Measurements from ENCODE around the gene GALNT18. TPM values are rescaled to one million over a fixed set of nuclear protein-coding genes. Genes with fewer than 3 reads are reported as not detected.
A peak's percentile ranks its signal among the peaks of the same experiment; 100 is the strongest.

Gene GALNT18
- total RNA-seq, 2 donors from 2014 or later: 5.3 to 7.3 TPM

DNA sequence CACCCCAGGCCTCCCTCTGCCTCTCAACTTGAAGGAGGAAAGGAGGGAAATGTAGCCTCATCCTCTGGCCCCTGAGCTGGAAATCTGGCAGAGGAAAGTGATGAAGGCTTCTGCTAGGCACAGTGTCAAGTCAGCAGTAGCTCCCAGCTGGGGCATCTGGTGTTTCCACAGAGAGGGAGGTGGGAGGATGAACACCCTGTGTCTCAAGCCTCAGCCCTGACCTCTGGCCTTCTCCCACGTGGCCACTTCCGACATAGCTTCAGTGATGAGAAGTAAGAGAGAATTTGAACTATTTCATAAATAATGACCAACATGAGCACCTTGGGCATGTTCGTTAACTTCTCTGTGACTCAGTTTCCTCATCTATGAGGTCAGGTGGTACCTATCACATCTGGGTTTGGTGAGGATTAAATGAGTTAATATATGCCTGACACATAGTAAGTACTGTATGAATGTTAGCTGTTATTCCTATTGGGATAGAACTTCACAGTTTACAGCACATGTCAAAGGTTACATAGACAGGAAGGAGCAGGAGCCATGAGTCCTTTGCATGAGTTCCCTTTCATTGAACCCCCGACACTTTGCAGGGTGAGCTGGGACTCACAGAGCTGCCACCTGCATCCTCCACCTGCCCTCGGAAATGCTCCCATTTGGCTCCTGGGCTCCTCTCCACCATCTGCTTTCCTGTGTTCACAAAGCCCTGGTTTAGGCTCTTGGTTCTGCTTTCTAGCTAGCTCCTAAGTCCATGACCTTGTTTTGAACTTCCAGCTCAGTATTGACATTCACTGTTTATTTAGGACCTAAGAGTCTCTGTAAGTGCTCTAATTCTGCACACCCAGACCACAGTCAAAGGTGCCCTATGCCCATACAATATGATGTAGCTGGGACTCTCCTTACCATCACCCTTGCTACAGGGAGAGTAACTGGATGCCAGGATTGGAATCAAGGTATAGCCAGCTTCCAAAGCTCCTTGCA lies 330.5 kb downstream of the GALNT18 start:
- ATAC-seq (no peak), DNase-seq (no peak)
- H3K27me3 ChIP-seq: no peaks in the 10 kb centered on the region
- H3K4me3 ChIP-seq: no peak overlapping the region
- no peak for TF ChIP-seq POLR2A (IDR thresholded peaks at IDR 0.05)
- TF ChIP-seq, protein P1, sequence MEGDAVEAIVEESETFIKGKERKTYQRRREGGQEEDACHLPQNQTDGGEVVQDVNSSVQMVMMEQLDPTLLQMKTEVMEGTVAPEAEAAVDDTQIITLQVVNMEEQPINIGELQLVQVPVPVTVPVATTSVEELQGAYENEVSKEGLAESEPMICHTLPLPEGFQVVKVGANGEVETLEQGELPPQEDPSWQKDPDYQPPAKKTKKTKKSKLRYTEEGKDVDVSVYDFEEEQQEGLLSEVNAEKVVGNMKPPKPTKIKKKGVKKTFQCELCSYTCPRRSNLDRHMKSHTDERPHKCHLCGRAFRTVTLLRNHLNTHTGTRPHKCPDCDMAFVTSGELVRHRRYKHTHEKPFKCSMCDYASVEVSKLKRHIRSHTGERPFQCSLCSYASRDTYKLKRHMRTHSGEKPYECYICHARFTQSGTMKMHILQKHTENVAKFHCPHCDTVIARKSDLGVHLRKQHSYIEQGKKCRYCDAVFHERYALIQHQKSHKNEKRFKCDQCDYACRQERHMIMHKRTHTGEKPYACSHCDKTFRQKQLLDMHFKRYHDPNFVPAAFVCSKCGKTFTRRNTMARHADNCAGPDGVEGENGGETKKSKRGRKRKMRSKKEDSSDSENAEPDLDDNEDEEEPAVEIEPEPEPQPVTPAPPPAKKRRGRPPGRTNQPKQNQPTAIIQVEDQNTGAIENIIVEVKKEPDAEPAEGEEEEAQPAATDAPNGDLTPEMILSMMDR (IDR thresholded peaks at IDR 0.05): no peak
- intact Hi-C loops (cut with DNase I): no loop called here
- WGBS, 2 donors: 74 to 82% methylated on average over 5 of the region's 5 CpGs
- no peaks in the 10 kb centered on the region for H3K9me3 ChIP-seq
- H3K4me1 ChIP-seq: no peaks in the 10 kb centered on the region
- no peaks in the 10 kb centered on the region for H3K36me3 ChIP-seq (replicated peaks in 1 of 2; ENCODE audit: insufficient read depth in 1 of 2, low read depth in 2 of 2)
- H3K27ac ChIP-seq: no peak overlapping the region

DNA sequence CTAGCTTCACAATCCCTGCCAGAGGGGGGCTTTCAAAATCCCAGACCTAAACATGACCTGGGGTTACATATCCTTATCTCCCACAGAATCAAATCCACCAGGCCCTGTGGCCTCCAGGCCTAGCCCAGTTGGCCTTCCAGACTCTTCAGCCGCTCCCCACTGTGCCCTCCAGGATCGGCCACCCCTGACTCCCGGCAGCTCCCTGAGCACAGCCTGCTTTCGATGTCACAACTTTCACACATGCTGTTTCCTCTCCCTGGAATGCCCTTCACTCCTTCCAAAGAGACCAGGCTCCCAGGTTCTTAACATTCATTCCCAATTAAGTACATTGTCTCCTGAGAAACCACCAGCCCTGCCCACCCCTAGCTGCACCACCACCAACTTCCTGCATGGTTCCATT lies 331.5 kb downstream of the GALNT18 start:
- no peak for ATAC-seq
- H3K4me1 ChIP-seq: no peaks in the 10 kb centered on the region
- no peak overlapping the region for H3K27ac ChIP-seq
- H3K27me3 ChIP-seq: no peaks in the 10 kb centered on the region
- DNase-seq: no peak
- H3K36me3 ChIP-seq (replicated peaks in 1 of 2; ENCODE audit: insufficient read depth in 1 of 2, low read depth in 2 of 2): no peaks in the 10 kb centered on the region
- intact Hi-C loops (cut with DNase I): no loop called here
- H3K4me3 ChIP-seq: no peak overlapping the region
- no peaks in the 10 kb centered on the region for H3K9me3 ChIP-seq
- WGBS, 2 donors: 95 to 96% methylated on average over 4 of the region's 4 CpGs
- TF ChIP-seq, protein P1 (IDR thresholded peaks at IDR 0.05): no peak
- no peak for TF ChIP-seq POLR2A (IDR thresholded peaks at IDR 0.05)

DNA sequence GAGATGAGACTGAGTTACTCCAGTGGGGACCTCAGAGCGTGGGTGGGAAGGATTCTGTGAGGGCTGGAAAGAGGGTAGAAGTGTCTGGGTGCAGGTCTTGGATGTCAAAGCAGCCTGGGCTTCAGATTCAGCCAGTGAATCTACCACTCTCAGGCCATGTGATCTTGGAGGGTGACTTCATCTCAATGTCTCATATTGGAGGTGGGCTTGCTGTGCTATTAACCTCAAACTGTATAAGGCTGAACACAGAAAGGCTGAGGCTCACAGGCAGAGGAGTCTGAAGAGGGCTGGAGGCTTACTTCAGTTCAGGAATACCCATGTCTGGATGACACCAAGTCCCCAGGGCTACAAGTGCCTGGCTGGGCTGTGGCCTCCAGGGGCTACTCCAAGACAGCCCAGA lies 332.1 kb downstream of the GALNT18 start:
- no peaks in the 10 kb centered on the region for H3K9me3 ChIP-seq
- peak overlapping the region in 3 of 4 donors; percentile 42 to 61 (median 46) for H3K27ac ChIP-seq
- peaks cover 5% of the 10 kb centered on the region for H3K4me1 ChIP-seq
- intact Hi-C loops (cut with DNase I): no loop called here
- H3K4me3 ChIP-seq: no peak overlapping the region
- no peak for ATAC-seq
- no peak for TF ChIP-seq POLR2A (IDR thresholded peaks at IDR 0.05)
- TF ChIP-seq, protein P1 (IDR thresholded peaks at IDR 0.05): no peak
- H3K36me3 ChIP-seq (replicated peaks in 1 of 2; ENCODE audit: insufficient read depth in 1 of 2, low read depth in 2 of 2): no peaks in the 10 kb centered on the region
- no peaks in the 10 kb centered on the region for H3K27me3 ChIP-seq
- no peak for DNase-seq
- WGBS, 2 donors: 70 to 89% methylated on average over 1 of the region's 1 CpG

DNA sequence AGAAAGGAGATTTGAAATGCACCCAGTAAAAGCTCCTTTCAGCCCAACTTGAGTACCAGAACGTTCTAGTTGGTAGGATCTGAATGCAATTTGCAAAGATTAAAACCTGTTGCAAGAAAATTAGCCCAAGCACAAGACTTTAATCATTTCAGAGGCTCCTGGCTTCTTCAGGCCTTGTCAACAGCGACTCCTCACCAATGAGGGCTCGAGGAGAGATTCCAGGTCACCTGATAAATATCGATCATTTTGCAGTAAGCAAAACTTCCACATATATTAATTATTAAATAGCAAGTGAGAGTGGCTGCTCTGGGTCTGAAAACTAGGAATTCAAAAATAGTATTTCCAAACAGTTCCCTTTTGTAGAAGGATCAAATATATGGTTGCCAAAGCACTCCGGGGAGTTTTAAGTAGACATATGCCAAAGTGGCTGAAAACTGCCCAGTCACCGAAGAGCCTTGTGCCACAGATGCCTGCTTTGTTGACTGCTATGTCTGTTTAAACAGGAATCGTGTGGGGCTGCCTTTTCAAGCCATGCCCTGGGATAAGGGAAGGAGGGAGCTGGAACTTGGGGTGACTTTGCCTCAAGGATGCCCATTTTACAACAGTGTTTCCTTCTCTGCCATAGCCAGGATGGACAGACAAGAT lies 332.7 kb downstream of the GALNT18 start:
- Histone ChIP-seq H3K27ac (peak overlapping the region in 3 of 4 donors; percentile 42 to 61 (median 46)), H3K9me3 (no peaks in the 10 kb centered on the region), H3K4me3 (no peak overlapping the region), H3K27me3 (no peaks in the 10 kb centered on the region), H3K36me3 (replicated peaks in 1 of 2; ENCODE audit: insufficient read depth in 1 of 2, low read depth in 2 of 2) (no peaks in the 10 kb centered on the region), H3K4me1 (peaks cover 11% of the 10 kb centered on the region)
- ATAC-seq (peak; percentile 41), DNase-seq (no peak)
- 55 to 58% methylated on average over 7 of the region's 7 CpGs for WGBS, 2 donors
- TF ChIP-seq, protein P1 (IDR thresholded peaks at IDR 0.05): no peak
- no peak for TF ChIP-seq POLR2A (IDR thresholded peaks at IDR 0.05)
- intact Hi-C loops (cut with DNase I): no loop called here

Measured in body of pancreas (tissue), 4 donors.